BJ (cell line): Measurements from ENCODE around the gene PRDM11. TPM values are rescaled to one million over a fixed set of nuclear protein-coding genes. Genes with fewer than 3 reads are reported as not detected.

Experiments
- CTCF ChIA-PET: fragments of 350-600 bp; formaldehyde crosslinking; extraction: SDS; loops from one replicate; lab custom pipeline; 2021; ENCODE audit warnings: antibody characterized with exemption, inconsistent platforms; lab: Yijun Ruan, JAX
- POLR2A ChIA-PET: fragments of 300-600 bp; sonication (Branson Sonifier 250); formaldehyde crosslinking; extraction: SDS; loops from one replicate; lab custom pipeline; 2021; ENCODE audit warnings: antibody characterized with exemption; lab: Charles Lee
- DNase-seq: peaks from one replicate; pipeline ENCODE4 v3.0.0-alpha.2; 2011; ENCODE audit warnings: low read depth
- H3K27me3 ChIP-seq: 2 replicates; pipeline ENCODE4 v1.6.0; 2011; ENCODE audit warnings: low read length; ENCODE audit not compliant: control insufficient read depth, insufficient read depth
- H3K36me3 ChIP-seq: 2 replicates; pipeline ENCODE4 v1.5.1; 2011; ENCODE audit warnings: low read length; ENCODE audit not compliant: control insufficient read depth, insufficient read depth
- H3K4me3 ChIP-seq: 2 replicates; pipeline ENCODE4 v1.5.1; 2011; ENCODE audit warnings: low read depth, mild to moderate bottlenecking, control low read depth, low read length
- polyA plus RNA-seq: library from polyadenylated mRNA; depleted of rRNA; stranded (reverse); fragments of >200 nt; gene quantifications from 2 replicates; pipeline ENCODE4 v1.2.3, GENCODE V29; 2011
- TF ChIP-seq, protein P1 (sequence below): IDR thresholded peaks from 2 replicates; pipeline ENCODE4 v1.5.1; 2011; ENCODE audit warnings: low read depth, mild to moderate bottlenecking, control low read depth, inconsistent platforms, low read length, moderate library complexity; ENCODE audit not compliant: insufficient read depth

The PRDM11 gene
- polyA plus RNA-seq, 1 experiment = 5.8 TPM

DNA sequence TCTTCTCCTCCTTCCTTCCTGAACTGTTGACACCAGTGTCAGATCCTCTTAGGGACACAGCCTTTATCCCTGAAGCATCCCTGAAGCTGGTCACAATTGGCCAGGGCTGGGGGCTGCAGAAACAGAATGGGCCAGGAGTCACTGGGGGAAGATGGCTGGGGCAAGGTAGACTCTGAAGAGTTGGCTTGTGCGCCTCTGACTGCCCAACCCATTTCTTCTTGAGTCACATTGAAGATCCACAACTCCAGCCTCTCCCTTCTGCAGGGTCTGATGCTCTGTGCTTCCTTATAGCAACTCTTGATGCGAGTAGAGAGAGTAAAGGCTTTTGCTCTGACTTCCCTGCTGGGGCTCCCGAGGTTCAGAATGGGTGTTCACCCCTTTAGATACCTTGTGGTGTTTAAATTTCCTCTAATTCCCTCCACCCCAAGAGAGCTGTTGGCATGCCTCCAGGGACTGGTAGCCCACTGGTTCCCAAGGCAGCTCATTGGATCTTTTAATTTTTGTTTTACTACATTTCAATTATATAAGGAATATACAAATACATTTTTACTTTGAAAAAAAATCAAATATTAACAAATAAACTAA is 13.4 kb downstream of the PRDM11 start:
- CTCF ChIA-PET = interaction anchor here (1.0 kb wide), 1 partner anchor 8 kb away, joined by 3 read pairs; no protein-coding TSS in a partner anchor
- POLR2A ChIA-PET = no interaction called here
- H3K27me3 ChIP-seq = no peaks in the 10 kb centered on the region
- DNase-seq = no peak
- no peak overlapping the region for H3K4me3 ChIP-seq
- H3K36me3 ChIP-seq = no peaks in the 10 kb centered on the region
- TF ChIP-seq, protein P1, sequence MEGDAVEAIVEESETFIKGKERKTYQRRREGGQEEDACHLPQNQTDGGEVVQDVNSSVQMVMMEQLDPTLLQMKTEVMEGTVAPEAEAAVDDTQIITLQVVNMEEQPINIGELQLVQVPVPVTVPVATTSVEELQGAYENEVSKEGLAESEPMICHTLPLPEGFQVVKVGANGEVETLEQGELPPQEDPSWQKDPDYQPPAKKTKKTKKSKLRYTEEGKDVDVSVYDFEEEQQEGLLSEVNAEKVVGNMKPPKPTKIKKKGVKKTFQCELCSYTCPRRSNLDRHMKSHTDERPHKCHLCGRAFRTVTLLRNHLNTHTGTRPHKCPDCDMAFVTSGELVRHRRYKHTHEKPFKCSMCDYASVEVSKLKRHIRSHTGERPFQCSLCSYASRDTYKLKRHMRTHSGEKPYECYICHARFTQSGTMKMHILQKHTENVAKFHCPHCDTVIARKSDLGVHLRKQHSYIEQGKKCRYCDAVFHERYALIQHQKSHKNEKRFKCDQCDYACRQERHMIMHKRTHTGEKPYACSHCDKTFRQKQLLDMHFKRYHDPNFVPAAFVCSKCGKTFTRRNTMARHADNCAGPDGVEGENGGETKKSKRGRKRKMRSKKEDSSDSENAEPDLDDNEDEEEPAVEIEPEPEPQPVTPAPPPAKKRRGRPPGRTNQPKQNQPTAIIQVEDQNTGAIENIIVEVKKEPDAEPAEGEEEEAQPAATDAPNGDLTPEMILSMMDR = no peak

DNA sequence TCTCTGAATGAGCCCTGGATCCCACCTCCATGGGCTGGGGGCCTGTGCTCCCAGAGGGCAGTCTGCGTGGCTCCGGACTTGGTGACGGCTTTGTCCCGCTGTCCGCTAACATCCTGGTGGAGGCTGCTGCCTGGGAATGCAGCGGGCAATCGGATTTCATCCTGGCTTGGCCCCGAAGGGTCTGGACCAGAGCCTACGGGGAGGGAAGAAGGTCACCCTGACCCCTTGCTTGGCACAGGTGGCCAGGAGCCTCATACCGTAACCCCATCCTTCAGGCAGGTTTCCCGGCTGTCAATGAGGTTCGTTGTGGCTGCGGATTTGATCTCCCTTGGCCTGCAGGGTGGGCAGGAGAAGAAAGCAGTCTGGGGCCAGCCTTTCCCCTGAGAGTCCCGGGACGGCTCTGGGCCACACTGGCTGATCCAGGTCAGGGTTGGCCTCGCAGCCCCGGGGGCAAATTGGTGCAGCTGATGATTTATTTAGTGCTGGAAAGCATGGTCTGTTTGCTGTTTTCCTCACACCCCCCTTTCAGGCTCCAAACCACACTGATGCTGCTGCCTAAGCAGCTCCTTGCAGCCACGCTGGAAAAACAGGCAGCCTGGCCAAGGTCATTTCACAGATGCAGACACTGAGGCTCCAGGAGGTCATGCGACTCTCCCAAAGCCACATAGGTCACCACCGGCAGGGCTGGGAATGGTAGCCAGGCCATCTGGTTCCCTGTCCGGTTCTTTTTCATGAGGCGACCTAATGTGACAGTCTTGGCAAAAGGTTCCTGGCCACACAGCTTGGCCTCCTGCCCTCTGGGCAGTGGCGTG is 15.0 kb downstream of the PRDM11 start:
- Histone ChIP-seq H3K4me3 (no peak overlapping the region), H3K36me3 (no peaks in the 10 kb centered on the region), H3K27me3 (no peaks in the 10 kb centered on the region)
- CTCF ChIA-PET = interaction anchor here (0.6 to 1.3 kb wide), 3 partner anchors 22 to 1242 kb away, joined by 3 to 4 read pairs (median 3); no protein-coding TSS in a partner anchor
- POLR2A ChIA-PET = interaction anchor here (0.7 kb wide), 1 partner anchor 38 kb away, joined by 3 read pairs; no protein-coding TSS in a partner anchor
- no peak for DNase-seq
- TF ChIP-seq, protein P1 = no peak

DNA sequence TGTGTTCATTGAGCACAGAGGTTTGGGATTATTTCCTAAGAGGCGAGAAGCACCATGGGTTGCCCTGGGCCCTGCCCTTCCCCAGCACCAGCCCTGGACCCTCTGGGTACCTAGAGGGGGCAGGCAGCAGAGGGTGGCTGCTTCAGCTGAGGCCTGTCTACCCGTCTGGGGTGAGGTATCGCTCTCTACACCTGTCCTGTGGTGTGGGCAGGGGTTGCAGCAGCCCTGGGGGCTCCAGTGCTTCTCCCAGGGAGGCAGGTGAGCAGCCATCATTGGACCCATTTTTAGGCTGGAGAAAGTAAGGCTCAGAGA is 15.6 kb downstream of the PRDM11 start:
- Histone ChIP-seq H3K27me3 (no peaks in the 10 kb centered on the region), H3K36me3 (no peaks in the 10 kb centered on the region), H3K4me3 (no peak overlapping the region)
- no peak for DNase-seq
- CTCF ChIA-PET = interaction anchor here (0.9 to 1.3 kb wide), 2 partner anchors 21 to 67 kb away, joined by 3 to 4 read pairs; no protein-coding TSS in a partner anchor
- TF ChIP-seq, protein P1 = no peak
- POLR2A ChIA-PET = interaction anchor here (0.7 kb wide), 1 partner anchor 37 kb away, joined by 3 read pairs; no protein-coding TSS in a partner anchor

DNA sequence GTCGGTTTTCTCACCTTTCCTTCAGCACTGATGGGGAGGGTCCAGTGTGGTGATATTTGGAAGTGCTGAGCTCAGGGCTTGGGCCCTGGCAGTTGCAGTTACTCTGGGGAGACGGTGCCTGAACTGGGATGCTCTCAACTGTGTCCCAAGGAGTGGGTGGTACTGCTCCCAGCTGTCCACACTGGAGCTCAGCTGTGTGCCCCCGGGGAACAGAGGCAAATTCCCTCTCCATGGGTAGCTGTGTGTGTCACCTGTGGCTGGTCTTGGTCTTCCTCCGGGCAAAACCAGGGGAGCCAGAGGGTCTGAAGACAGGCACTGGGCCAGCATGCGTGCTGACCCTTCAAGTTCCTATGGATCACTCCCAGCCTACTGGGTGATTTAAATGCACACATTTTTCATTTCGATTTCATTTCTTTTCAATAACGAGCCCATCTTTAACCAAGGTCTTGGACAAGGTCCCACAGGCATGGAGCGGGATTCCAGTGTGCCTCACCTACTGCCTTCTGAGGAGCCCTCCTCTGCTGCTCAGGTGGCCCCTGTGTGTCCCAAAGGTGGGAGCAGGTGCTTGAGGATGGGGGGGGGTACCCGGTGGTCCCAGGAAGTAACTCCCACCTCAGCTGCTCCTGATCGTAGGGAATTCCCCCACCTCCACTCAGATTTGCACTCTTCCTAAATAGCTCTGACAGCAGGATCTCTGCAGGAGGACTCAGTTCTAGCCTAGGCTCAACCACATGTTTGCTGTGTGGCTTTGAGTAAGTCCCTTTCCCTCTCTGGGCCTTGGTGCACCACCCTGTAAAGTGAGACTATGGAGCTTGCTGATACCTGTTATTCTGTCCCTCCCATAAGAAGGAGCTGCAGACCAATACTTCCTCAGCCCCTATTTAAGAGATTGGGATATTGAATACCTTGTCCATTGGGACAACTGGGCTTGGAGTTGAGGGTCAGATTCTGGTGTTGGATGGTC is 16.8 kb downstream of the PRDM11 start:
- POLR2A ChIA-PET = no interaction called here
- H3K4me3 ChIP-seq = no peak overlapping the region
- TF ChIP-seq, protein P1 = no peak
- CTCF ChIA-PET = interaction anchor here (0.6 kb wide), 1 partner anchor 9 kb away, joined by 3 read pairs; no protein-coding TSS in a partner anchor
- H3K27me3 ChIP-seq = no peaks in the 10 kb centered on the region
- no peaks in the 10 kb centered on the region for H3K36me3 ChIP-seq
- DNase-seq = no peak
